GM18858 (cell line): Measurements from ENCODE around the gene ZFAND2A.
"Not testable (repeated sequence)": the region's sequence is repeated elsewhere in the genome, so short reads cannot be mapped to it uniquely, and the experiment has no call there.

Experiments
- ATAC-seq: cut with Tn5 transposase; IDR thresholded peaks from one replicate; pipeline ENCODE4 v1.9.1; 2021; ENCODE audit not compliant: unreplicated experiment

Gene ZFAND2A

DNA sequence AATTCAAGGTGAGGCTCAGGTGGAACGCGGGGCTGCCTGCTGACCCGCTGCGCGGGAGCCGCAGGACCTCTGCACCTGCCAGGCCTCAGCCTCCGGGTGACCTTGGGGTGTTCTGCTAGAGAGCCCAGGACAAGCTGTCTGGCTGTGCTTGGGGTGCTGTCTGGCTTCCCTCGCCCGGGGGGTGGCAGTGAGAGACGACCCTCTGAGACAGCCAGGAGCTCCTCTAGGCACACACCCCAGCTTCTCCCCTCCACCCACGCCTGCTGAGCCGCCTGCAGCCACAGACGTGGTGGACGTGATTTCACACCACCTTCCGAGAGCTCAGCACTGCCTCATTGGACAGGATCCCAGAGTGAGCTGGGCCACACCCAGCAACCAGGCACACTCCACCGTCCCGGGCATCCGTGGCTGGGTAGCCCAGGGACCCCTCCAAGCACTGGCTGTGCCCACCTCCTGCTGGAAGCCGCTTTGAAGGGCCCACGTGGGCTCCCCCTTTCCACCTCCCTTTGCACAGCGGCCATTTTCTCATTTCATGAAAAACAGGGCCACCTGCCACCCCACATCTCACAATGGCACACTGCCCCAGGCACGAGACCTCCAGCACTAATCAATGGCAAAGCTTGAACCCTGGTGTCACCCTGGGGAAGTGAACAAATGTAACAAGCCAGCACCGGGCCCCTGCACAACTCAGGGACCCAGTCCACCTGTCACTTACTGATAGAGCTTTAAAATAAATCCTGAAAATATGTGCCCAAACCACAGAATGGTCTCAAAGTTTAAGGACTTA, 35.0 kb downstream of the ZFAND2A start:
- no peak for ATAC-seq

DNA sequence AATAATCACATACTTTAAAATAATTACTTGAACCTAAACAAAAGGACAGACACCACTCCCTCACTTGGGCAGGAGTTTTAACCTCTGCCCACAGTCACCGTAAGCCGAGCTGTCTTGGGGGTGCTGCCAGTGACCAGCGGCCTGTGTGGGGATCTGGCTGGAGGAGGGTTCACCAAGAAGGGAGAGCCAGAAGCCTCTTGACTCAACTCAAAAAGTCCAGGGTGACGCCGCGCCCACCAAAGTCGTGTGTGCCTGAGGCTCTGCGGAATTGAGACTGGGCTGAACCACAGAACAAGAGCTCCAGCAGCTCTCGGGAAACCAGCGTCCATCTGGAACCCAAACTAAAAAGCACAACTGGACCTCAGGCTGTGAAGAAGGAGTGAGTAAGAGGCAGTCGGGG, 35.8 kb downstream of the ZFAND2A start:
- no peak for ATAC-seq

DNA sequence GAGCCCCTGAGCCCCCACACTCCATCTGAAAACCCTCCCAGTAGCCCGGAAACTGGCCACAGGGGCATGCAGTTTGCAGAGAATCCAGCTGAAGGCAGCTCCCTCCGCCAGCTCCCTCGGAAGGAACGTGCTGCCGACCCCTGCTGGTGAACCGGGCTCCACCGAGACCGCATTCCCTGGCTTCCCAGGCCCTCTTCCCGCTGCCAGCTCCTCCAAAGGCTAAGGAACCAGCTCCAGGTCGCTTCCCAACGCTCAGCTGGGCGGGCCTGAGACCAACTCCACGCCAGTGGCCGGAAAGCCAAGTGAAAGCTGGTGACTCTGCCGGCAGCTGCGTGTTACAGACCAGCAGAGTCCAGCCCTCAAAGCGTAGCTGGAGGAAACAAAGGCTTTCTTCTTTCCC, 36.3 kb downstream of the ZFAND2A start:
- ATAC-seq = no peak

DNA sequence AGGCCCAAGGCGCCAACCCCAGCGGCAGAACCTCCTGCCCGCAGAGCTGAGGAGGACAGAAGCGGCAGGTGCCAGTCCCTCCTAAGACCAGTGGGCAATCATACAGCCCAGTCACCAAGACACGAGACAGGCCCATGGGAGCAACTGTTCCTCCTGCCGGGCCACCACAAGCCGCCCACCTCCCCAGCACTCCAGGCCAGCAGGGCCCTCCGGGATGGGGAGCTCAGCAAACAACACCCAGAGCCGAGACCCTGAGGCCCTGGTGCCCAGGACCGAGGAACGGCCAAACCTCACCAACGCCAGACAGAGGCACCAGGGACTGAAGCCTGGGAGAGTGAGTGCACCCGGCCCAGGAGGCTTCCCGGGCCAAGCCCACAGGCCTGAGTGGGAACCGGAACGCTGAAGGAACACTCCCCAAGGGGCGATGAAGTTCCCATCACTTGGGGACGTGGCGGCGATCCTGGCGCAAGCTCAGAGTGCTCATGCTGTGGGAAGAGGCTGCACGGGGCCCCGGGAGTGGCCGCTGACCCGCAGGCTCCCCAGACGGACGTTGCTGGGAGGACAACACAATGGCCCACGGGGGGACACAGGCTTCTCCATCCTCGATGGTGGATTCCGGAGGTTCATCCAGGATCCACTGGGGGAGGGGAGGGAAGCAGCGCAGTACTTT, 37.0 kb downstream of the ZFAND2A start:
- no peak for ATAC-seq

DNA sequence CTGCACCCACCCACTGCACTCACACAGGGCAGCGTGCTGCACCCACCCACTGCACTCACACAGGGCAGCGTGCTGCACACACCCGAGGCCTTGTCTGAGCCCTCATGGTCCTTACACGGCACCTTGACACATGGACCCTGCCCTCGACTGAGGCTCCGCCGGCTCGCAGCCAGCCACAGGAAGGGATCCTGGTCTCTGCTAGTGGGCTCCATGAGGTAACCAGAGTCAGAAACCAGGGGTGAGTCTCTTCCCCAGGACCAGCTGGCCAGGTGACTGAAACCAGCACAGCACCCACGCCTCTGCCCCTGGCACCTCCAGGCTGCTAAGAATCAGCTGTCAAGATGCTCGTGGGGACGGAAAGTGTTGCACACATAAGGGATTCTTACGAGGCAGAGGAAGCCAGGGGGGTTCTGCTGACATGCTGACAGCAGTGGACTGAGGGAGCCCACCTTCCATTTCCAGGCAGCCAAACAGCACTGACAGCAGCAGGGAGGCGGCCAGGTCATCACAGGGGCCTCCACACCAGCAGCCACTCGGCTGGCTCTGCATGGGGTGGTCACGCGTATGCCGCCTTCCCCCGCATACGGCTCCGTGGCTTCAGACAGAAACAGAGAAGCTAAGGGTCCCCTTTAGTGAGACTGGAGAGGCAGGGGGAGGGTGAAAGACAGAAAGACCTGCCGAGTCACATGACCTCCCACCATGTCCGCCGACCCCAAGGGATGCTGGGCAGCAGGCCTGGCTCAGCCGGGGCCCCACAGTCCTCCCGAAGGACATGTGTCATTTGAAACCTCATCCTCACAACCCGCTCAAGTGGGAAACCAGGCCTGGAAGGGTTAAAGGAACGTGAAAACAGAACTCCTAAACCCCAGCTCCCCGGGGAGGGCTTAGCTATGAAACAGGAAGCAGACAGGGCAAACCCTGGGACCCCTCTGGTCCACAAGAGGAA, 37.8 kb downstream of the ZFAND2A start:
- ATAC-seq = no peak

DNA sequence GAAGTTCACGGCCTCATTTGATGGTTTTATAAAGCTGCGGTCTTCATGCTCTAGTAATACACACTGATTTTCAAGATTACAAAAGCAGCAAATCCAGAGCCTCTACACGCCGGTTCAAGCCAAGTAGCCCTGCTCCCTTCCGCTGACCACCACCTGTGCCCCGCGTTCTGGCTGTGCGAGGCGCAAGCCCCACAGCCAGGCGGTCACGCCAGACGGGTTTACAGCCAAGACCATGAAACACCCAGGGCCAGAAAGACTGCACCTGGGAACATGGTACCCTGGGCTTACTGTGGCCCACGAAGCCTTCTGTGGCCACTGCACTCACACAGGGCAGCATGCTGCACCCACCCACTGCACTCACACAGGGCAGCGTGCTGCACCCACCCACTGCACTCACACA, 38.5 kb downstream of the ZFAND2A start:
- no peak for ATAC-seq

DNA sequence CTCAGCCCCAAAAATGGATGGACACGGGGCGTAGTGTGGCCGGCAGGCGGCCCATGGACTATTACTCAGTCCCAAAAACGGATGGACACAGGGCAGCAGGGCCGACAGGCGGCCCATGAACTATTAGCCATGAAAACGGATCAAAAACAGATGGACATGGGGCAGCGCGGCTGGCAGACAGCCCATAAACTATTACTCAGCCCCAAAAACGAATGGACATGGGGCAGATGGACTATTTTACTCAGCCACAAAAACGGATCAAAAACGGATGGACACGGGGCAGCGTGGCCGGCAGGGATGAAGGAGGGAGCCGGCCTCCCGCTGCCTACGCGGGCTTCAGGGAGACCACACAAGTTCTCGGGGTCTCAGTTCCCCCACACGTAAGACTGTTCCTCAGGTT, 39.2 kb downstream of the ZFAND2A start:
- ATAC-seq = no peak

DNA sequence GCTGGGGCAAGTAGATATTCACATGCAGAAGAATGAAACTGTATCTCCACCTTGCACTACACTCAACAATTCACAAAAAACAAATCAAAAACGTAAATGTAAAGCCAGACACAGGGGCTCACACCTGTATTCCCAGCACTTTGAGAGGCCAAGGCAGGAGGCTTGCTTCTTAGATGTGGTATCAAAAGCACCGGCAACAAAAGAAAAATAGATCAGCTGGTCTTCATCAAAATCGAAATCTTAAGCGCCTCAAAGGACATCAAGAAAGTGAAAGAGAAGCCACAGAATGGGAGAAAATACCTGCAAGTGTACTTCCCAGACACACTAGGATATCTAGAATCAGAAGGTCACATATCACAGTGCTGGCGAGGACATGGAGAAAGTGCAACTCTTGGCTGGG, 40.8 kb downstream of the ZFAND2A start:
- no peak for ATAC-seq

DNA sequence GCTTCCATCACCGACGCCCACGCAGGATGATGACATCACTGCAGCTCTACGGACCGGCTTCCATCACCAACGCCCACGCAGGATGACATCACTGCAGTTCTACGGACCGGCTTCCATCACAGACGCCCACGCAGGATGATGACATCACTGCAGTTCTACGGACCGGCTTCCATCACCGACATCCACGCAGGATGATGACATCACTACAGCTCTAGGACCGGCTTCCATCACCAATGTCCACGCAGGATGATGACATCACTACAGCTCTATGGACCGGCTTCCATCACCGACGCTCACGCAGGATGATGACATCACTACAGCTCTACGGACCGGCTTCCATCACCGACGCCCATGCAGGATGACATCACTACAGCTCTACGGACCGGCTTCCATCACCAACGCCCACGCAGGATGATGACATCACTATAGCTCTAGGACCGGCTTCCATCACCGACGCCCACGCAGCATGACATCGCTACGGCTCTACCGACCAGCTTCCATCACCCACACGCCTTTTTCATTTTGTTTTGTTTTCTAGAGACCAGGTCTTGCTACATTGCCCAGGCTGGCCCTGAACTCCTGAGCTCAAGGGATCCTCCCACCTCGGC, 42.6 kb downstream of the ZFAND2A start:
- ATAC-seq = no peak

DNA sequence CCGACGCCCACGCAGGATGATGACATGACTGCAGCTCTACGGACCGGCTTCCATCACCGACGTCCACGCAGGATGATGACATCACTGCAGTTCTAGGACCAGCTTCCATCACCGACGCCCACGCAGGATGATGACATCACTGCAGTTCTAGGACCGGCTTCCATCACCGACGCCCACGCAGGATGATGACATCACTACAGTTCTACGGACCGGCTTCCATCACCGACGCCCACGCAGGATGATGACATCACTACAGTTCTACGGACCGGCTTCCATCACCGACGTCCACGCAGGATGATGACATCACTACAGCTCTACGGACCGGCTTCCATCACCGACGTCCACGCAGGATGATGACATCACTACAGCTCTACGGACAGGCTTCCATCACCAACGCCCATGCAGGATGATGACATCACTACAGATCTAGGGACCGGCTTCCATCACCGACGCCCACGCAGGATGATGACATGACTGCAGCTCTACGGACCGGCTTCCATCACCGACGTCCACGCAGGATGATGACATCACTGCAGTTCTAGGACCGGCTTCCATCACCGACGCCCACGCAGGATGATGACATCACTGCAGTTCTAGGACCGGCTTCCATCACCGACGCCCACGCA, 43.5 kb downstream of the ZFAND2A start:
- ATAC-seq = not testable (repeated sequence)

DNA sequence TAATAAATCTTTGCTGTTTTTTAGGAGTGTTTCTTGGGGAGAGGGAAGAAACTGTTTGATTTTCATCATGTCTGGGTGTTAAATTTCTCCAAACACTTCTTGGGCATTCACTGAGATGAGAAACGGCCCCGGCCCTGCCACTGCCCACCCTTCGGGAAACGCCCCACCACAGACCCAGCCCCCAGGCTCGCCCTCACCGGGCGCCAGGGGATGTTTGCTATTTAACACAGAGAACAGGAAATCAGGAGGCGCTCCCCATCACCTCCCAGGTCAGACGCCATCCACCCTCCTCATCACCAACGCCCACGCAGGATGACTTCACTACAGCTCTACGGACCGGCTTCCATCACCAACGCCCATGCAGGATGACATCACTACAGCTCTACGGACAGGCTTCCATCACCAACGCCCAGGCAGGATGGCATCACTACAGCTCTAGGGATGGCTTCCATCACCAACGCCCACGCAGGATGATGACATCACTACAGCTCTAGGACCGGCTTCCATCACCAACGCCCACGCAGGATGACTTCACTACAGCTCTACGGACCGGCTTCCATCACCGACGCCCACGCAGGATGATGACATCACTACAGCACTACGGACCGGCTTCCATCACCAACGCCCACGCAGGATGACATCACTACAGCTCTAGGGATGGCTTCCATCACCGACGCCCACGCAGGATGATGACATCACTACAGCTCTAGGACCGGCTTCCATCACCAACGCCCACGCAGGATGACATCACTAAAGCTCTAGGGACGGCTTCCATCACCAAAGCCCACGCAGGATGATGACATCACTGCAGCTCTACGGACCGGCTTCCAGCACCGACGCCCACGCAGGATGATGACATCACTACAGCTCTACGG, 44.6 kb downstream of the ZFAND2A start:
- ATAC-seq = not testable (repeated sequence)

DNA sequence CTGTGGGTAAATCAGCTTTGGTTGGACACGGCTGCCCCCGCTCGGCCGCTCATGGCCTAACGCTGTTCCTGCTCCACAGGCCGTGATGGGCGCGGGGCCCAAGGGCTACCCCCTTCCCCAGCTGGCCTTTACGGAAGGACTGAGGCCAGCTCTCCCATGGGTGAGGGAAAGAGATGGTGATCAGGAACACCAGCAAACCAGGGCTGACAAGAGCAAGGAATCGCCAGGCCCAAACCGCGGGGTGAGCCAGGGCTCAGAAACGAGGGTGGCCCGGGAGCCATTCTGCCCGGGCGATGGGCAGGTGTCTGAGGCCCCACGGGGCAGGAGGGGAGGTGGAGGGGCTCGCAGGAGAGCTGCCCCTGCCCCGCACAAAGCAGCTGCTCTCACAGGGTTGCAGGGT, 45.5 kb downstream of the ZFAND2A start:
- no peak for ATAC-seq

DNA sequence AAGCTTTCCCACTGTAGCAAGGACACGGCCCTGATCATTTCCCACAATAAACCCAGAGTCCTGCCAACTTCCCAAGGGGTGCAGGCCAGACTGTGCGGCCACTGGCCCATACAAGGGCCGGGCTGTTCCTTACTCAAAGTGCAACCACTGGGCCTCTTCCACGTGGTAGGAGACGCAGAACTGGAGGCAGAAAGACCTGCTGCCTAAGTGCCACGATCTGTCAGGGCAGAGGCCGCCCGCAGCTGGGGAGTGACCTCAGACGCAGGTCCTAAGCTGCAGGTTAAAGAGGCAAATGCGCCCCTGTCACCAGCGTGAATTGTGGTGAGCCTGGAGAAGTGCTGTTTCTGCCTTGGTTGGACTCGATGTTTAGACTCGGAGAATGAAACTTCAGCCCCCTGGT, 45.9 kb downstream of the ZFAND2A start:
- no peak for ATAC-seq

DNA sequence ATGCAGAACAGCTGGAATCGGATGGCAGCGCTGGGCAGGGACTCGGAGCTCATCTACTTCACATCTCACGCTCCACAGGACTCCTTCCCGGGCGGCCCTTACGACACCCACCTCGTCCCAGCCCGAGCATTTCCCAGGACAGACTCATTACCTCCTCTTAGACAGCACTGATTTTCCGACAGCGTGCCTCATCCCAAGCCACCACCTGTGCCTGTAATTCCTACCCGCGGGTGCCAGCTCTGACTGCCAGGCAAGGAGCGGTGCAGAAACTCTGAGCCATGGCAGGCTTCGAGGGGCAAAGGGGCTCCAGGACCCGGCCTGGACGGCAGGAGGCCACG, 46.5 kb downstream of the ZFAND2A start:
- no peak for ATAC-seq

DNA sequence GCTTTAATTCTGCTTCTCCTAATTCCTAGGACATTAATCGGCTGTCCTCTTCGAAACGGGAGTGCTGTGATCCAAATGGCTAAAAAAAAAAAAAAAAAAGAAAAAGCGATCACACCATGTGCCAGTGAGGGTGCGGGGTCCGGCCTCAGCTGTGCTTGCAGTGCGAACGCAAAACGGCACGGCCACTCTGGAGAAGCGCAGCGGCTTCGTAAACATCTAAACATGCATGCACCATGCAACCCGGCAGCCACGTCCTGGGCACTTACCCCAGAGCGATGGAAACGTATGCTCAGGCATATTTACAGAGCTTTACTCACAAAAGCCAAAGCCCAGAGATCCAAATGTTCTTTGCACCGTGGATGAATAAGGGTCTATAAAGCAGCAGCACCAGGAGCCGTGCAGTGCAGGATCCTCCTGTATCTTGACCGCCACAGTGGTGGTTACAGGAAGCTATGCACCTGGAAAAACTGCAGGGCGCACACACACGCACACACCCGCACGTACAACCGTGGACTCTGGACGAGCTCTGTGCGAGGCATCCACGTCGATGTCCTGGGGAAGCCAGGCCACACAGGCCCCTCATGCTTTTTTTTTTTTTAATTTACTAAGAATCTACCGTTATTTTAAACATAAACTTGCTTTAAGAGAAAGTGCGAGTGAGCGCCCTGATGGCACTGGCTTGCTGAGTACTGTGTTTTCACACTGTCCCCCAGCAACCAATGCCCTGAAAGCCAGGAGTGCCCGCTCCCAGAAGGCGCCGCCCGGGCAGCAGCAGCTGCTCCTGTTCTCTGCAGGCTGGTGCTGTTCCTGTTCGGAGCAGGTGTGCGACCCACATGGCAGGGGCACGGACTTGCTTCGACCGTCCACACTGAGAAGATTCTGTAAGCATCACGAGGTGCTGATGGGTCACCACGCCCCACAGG, 47.1 kb downstream of the ZFAND2A start:
- ATAC-seq = no peak

DNA sequence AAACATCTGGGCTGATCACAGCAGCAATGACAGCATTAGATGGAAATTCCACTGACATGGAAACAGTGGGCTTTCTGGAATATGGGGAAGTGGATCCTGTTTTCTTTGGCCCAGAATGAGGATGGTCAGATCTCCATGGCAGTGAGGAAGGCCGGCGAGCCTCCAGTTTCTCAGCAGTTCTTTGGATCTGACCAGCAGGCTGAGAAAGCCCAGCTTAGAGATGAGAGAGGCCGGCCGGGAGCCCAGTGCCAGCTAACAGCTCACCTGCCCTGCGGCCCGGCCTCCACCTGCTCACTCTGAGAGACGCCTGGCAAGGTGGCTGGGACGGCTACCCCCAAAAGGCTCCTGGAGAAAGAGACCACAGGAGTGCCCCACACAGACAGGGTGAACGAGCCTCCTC, 47.9 kb downstream of the ZFAND2A start:
- ATAC-seq = no peak

DNA sequence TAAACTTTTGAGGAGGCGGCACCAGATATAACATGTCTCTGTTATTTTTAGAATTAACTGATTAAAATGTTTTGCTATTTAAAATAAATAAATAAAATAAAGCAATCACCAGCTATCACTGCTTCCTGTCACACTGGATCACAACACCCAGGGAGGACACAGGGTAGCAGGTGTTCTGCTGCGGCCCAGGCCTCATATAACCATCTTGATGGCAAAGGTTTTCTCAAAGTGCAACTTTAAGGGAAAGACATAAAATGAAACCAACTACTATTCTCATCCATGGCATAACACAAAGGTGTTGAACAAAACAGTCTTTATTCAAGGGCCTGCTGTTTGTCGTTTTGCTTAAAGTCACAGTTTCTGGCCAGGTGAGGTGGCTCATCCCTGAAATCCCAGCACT, 48.8 kb downstream of the ZFAND2A start:
- ATAC-seq = no peak

DNA sequence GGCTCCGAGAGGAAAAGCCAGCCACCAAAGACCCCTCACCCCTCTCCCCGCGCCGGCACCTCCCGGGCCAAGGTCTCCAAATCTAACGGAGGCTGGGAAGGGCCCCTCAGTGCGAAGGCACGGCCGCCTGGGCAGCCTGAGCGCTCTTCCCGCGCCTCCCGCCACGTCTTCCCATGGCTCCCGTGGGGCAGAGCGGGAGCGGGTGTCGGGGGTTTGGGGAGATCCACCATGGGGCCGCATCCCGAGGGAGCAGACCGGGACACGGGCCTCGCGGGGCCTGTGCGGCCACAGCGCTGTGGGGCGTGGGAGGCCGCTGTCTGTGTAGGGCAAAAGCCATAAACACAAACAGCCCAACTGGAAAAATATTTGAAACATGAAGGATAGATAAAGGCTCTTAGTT, 49.6 kb downstream of the ZFAND2A start:
- no peak for ATAC-seq
